IMR-90 (cell line): Measurements from ENCODE around the gene TGM1. TPM values are rescaled to one million over a fixed set of nuclear protein-coding genes. Genes with fewer than 3 reads are reported as not detected.

Source experiments
- ATAC-seq: fragments of 200-7000 bp; cut with Tn5 transposase; 2 replicates; pipeline ENCODE4 v1.9.1; 2020; ENCODE audit warnings: low read depth, mild to moderate bottlenecking, moderate library complexity
- BruUV-seq: library from RNA; stranded (reverse); fragments of 400-500 nt; replicated peaks from 2 replicates; lab custom pipeline; 2021; lab: Mats Ljungman, UMichigan
- CTCF ChIA-PET: fragments of 300-600 bp; formaldehyde crosslinking; extraction: SDS; loops from one replicate; lab custom pipeline; 2021; ENCODE audit warnings: antibody characterized with exemption; lab: Yijun Ruan, JAX
- POLR2A ChIA-PET: fragments of 300-600 bp; sonication (Branson Sonifier 250); formaldehyde crosslinking; loops from one replicate; lab custom pipeline; 2022; ENCODE audit warnings: antibody characterized with exemption; ENCODE audit not compliant: unreplicated experiment; lab: Charles Lee
- DNase-seq: peaks from one replicate; pipeline ENCODE4 v3.0.0; 2013
- H2AFZ ChIP-seq: replicated peaks from 2 replicates; pipeline ENCODE3; 2013; ENCODE audit warnings: low read length, mild to moderate bottlenecking; ENCODE audit not compliant: poor library complexity
- H2AK5ac ChIP-seq: 2 replicates; pipeline ENCODE4 v1.6.1; 2013; ENCODE audit warnings: low read depth, low read length, inconsistent platforms
- H2AK9ac ChIP-seq: replicated peaks from 2 replicates; pipeline ENCODE3; 2013; ENCODE audit warnings: mild to moderate bottlenecking, low read depth, low read length, moderate library complexity; ENCODE audit not compliant: poor library complexity
- H2BK120ac ChIP-seq: 2 replicates; pipeline ENCODE4 v1.6.1; 2013; ENCODE audit warnings: low read depth, low read length, inconsistent platforms
- H2BK15ac ChIP-seq: 3 replicates; pipeline ENCODE4 v1.6.1; 2013; ENCODE audit warnings: low read depth, low read length, inconsistent platforms
- H2BK20ac ChIP-seq: 2 replicates; pipeline ENCODE4 v1.6.1; 2013; ENCODE audit warnings: low read depth, mild to moderate bottlenecking, inconsistent platforms, low read length, moderate library complexity
- H2BK5ac ChIP-seq: 2 replicates; pipeline ENCODE4 v1.6.1; 2013; ENCODE audit warnings: mild to moderate bottlenecking, low read depth, low read length, inconsistent platforms; ENCODE audit not compliant: poor library complexity, severe bottlenecking
- H3K14ac ChIP-seq: replicated peaks from 2 replicates; pipeline ENCODE4 v1.6.1; 2013; ENCODE audit warnings: low read depth, low read length, inconsistent platforms
- H3K18ac ChIP-seq: 2 replicates; pipeline ENCODE4 v1.6.1; 2013; ENCODE audit warnings: low read depth, low read length, control low read depth
- H3K23ac ChIP-seq: 2 replicates; pipeline ENCODE4 v1.6.1; 2013; ENCODE audit warnings: low read depth, low read length, inconsistent platforms
- H3K27ac ChIP-seq: 2 replicates; pipeline ENCODE4 v1.5.1; 2013; ENCODE audit warnings: mild to moderate bottlenecking, control low read depth, low read length; ENCODE audit not compliant: insufficient read depth
- H3K27me3 ChIP-seq: 2 replicates; pipeline ENCODE4 v1.6.1; 2013; ENCODE audit warnings: low read length; ENCODE audit not compliant: control insufficient read depth, insufficient read depth
- H3K36me3 ChIP-seq: 2 replicates; pipeline ENCODE4 v1.6.1; 2013; ENCODE audit warnings: low read length, mixed read lengths; ENCODE audit not compliant: control insufficient read depth, insufficient read depth
- H3K4ac ChIP-seq: 2 replicates; pipeline ENCODE4 v1.6.1; 2013; ENCODE audit warnings: low read depth, low read length, inconsistent platforms
- H3K4me1 ChIP-seq: 2 replicates; pipeline ENCODE4 v1.6.1; 2013; ENCODE audit warnings: low read length, mixed read lengths; ENCODE audit not compliant: control insufficient read depth, insufficient read depth
- H3K4me2 ChIP-seq: 2 replicates; pipeline ENCODE4 v1.6.1; 2013; ENCODE audit warnings: low read depth, mild to moderate bottlenecking, control low read depth, low read length, moderate library complexity
- H3K4me3 ChIP-seq: 2 replicates; pipeline ENCODE4 v1.5.1; 2013; ENCODE audit warnings: low read depth, mild to moderate bottlenecking, control low read depth, low read length, moderate library complexity; ENCODE audit not compliant: insufficient read depth
- H3K56ac ChIP-seq: 2 replicates; pipeline ENCODE4 v1.6.1; 2013; ENCODE audit warnings: low read length, inconsistent platforms; ENCODE audit not compliant: insufficient read depth; ENCODE audit errors: extremely low read depth
- H3K79me1 ChIP-seq, 2 experiments: 2 replicates each; pipeline ENCODE4 v1.6.1; 2013; ENCODE audit warnings: low read length in 2 of 2, inconsistent platforms in 1 of 2, low read depth in 1 of 2
- H3K9ac ChIP-seq: 2 replicates; pipeline ENCODE4 v1.6.1; 2013; ENCODE audit warnings: low read depth, low read length, control low read depth
- H3K9me1 ChIP-seq: 2 replicates; pipeline ENCODE4 v1.6.1; 2013; ENCODE audit warnings: low read length, inconsistent platforms; ENCODE audit not compliant: insufficient read depth
- H3K9me3 ChIP-seq: 2 replicates; pipeline ENCODE4 v1.6.1; 2013; ENCODE audit warnings: low read length; ENCODE audit not compliant: control insufficient read depth, insufficient read depth
- H4K20me1 ChIP-seq: 2 replicates; pipeline ENCODE4 v1.6.1; 2013; ENCODE audit warnings: low read length, inconsistent platforms; ENCODE audit not compliant: insufficient read depth
- H4K5ac ChIP-seq: 2 replicates; pipeline ENCODE4 v1.6.1; 2013; ENCODE audit warnings: mild to moderate bottlenecking, low read depth, low read length, control low read depth
- H4K8ac ChIP-seq, 2 experiments: 2 replicates each; pipeline ENCODE4 v1.6.1; 2013; ENCODE audit warnings: low read depth in 2 of 2, low read length in 2 of 2, control low read depth in 1 of 2, inconsistent platforms in 1 of 2
- H4K91ac ChIP-seq: 2 replicates; pipeline ENCODE4 v1.6.1; 2013; ENCODE audit warnings: low read depth, low read length, inconsistent platforms; ENCODE audit not compliant: insufficient read depth
- CEBPB ChIP-seq: IDR thresholded peaks from 2 replicates; pipeline ENCODE4 v1.6.1; 2012; ENCODE audit warnings: low read depth, low read length, improper control_type of control experiment
- WGBS, 2 experiments: methylation state at CpG; one replicate each; pipeline versions ENCODE4 v1.1.5 to v1.1.7; 2013; ENCODE audit warnings: missing lambda C conversion rate in 2 of 2; ENCODE audit not compliant: insufficient read length in 1 of 2; ENCODE audit errors: extremely low coverage in 2 of 2; 5-methylcytosine and 5-hydroxymethylcytosine counted together
- dilution Hi-C: fragments of 300-500 bp; cut with HindIII; formaldehyde crosslinking; loops from one replicate; pipeline ENCODE4 v1.14.3; 2018; ENCODE audit warnings: low sequenced_read_pairs; ENCODE audit not compliant: unreplicated experiment
- in situ Hi-C: fragments of 300-500 bp; cut with MboI; formaldehyde crosslinking; loops from 3 replicates; pipeline ENCODE4 v1.14.3; 2019; ENCODE audit warnings: low sequenced_read_pairs, inconsistent platforms, mixed read lengths
- intact Hi-C: fragments of 100-400 bp; cut with micrococcal nuclease; formaldehyde crosslinking; loops from 2 replicates; pipeline ENCODE4 v1.10.0; 2022
- polyA plus RNA-seq, 3 experiments: library from polyadenylated mRNA; depleted of rRNA; stranded (reverse); fragments of >200 nt; gene quantifications; 2 replicates each; pipeline ENCODE4 v1.2.3, GENCODE V29; 2012; ENCODE audit warnings: low replicate concordance in 1 of 3
- total RNA-seq: library from RNA; depleted of rRNA; stranded (reverse); fragments of >200 nt; gene quantifications from 2 replicates; pipeline ENCODE4 v1.2.3, GENCODE V29; 2012
- TF ChIP-seq, protein P1 (sequence below): fragments of 150-350 bp; IDR thresholded peaks from 2 replicates; pipeline ENCODE4 v1.6.1; 2017; ENCODE audit warnings: mild to moderate bottlenecking, antibody characterized with exemption, low read length, low read depth

The TGM1 gene
- total and polyA plus RNA-seq, 2 of the 4 experiments (the other 2 are of a cell fraction) = 0.72 to 3.3 TPM

GRCh38 chr14:24274101-24274543, 11.1 kb upstream of the TGM1 start:
- ATAC-seq = no peak
- POLR2A ChIA-PET = no interaction called here

More at GRCh38 chr14:24274101-24274543, 11.1 kb upstream of the TGM1 start:
- H3K56ac ChIP-seq = no peak overlapping the region
- H3K4ac ChIP-seq = no peak overlapping the region
- no peak overlapping the region for H3K27ac ChIP-seq
- H3K4me1 ChIP-seq = peaks cover 5% of the 10 kb centered on the region; the same call in 1 of the 2 replicates
- no peak overlapping the region for H4K8ac ChIP-seq
- no peak overlapping the region for H3K18ac ChIP-seq
- TF ChIP-seq, protein P1, sequence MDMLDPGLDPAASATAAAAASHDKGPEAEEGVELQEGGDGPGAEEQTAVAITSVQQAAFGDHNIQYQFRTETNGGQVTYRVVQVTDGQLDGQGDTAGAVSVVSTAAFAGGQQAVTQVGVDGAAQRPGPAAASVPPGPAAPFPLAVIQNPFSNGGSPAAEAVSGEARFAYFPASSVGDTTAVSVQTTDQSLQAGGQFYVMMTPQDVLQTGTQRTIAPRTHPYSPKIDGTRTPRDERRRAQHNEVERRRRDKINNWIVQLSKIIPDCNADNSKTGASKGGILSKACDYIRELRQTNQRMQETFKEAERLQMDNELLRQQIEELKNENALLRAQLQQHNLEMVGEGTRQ = no peak
- TF ChIP-seq CEBPB = 0 out of 2 replicates have a peak, but pooled peaks have one; percentile 34
- H3K36me3 ChIP-seq = peaks cover 3% of the 10 kb centered on the region; the same call in 1 of the 2 replicates
- H3K9ac ChIP-seq = no peak overlapping the region
- in situ Hi-C loops (no loop called here), intact Hi-C loops (no loop called here), dilution Hi-C loops (no loop called here)
- no TSS peak for BruUV-seq
- H2AK5ac ChIP-seq = no peak overlapping the region
- no peak overlapping the region for H3K4me2 ChIP-seq
- peak; percentile 31 for DNase-seq
- H3K4me3 ChIP-seq = no peak overlapping the region
- 100% methylated on average over 1 of the region's 3 CpGs; no CpG with 5 or more reads in 1 of the 2 experiments for WGBS, 2 experiments
- H2BK20ac ChIP-seq = no peak overlapping the region
- H4K91ac ChIP-seq = no peak overlapping the region
- no peak overlapping the region for H3K14ac ChIP-seq
- no peak overlapping the region for H2BK15ac ChIP-seq
- peaks cover 5% of the 10 kb centered on the region; the same call in 1 of the 2 replicates for H3K9me1 ChIP-seq
- no peak overlapping the region for H2AFZ ChIP-seq
- H3K9me3 ChIP-seq = no peaks in the 10 kb centered on the region
- CTCF ChIA-PET = no interaction called here
- H4K20me1 ChIP-seq = no peaks in the 10 kb centered on the region
- no peak overlapping the region for H4K5ac ChIP-seq
- H3K23ac ChIP-seq = peak overlapping the region; percentile 36; the same call in 1 of the 2 replicates
- no peak overlapping the region for H2BK5ac ChIP-seq
- H3K27me3 ChIP-seq = no peaks in the 10 kb centered on the region
- no peak overlapping the region for H2BK120ac ChIP-seq
- peaks cover 12 to 30% of the 10 kb centered on the region in 2 experiments for H3K79me1 ChIP-seq
- H2AK9ac ChIP-seq = peak overlapping the region; percentile 50
